Breast epithelium (tissue), 4 donors: ENCODE results near the gene GPNMB. TPM values are rescaled to one million over a fixed set of nuclear protein-coding genes. Genes with fewer than 3 reads are reported as not detected.

Source experiments
- DNase-seq, 2 donors: peaks; one replicate each; pipeline ENCODE4 v3.0.0-alpha.2; 2019; ENCODE audit warnings: low spot score in 2 of 2
- H3K27ac ChIP-seq, 2 donors: fragments of 200-600 bp; sonication (generic) in 1 of 2; one replicate each; pipeline ENCODE4 v1.5.1; 2016 to 2019; ENCODE audit warnings: mild to moderate bottlenecking in 1 of 2
- H3K27me3 ChIP-seq, 2 donors: fragments of 200-600 bp; sonication (generic) in 1 of 2; one replicate each; pipeline versions ENCODE4 v1.5.1 to v1.6.0; 2017 to 2019; ENCODE audit warnings: control low read depth in 1 of 2, mild to moderate bottlenecking in 1 of 2
- H3K36me3 ChIP-seq: fragments of 200-600 bp; one replicate; pipeline ENCODE4 v1.5.1; 2019
- H3K4me1 ChIP-seq, 2 donors: fragments of 200-600 bp; sonication (generic); one replicate each; pipeline ENCODE4 v1.5.1; 2016 to 2019; ENCODE audit warnings: control low read depth in 1 of 2
- H3K4me3 ChIP-seq, 3 donors: fragments of 200-600 bp; sonication (generic); 1 replicate in 2 of 3; 2 replicates in 1 of 3; pipeline ENCODE4 v1.5.1; 2016 to 2019; ENCODE audit warnings: mild to moderate bottlenecking in 3 of 3, moderate library complexity in 2 of 3
- H3K9me3 ChIP-seq, 2 donors: fragments of 200-600 bp; sonication (generic) in 1 of 2; one replicate each; pipeline ENCODE4 v1.5.1; 2016 to 2019; ENCODE audit warnings: control low read depth in 1 of 2
- POLR2A ChIP-seq: fragments of 450-650 bp; IDR thresholded peaks from one replicate; pipeline ENCODE4 v1.6.1; 2016; ENCODE audit warnings: antibody characterized with exemption, mild to moderate bottlenecking, moderate library complexity
- POLR2AphosphoS5 ChIP-seq, 3 donors: sonication (generic); formaldehyde crosslinking; IDR thresholded peaks; one replicate each; pipeline ENCODE4 v1.6.1; 2017; ENCODE audit warnings: antibody characterized with exemption in 3 of 3
- intact Hi-C: fragments of 100-400 bp; cut with DNase I; formaldehyde crosslinking; loops from one replicate; pipeline ENCODE4 v1.15.1; 2023; ENCODE audit warnings: low total_unique reads
- total RNA-seq, 3 donors: library from RNA; depleted of rRNA; stranded (reverse); fragments of >200 nt; gene quantifications; one replicate each; pipeline ENCODE4 v1.1.0, GENCODE V29; 2016
- TF ChIP-seq, protein P1 (sequence below), 3 donors: fragments of 450-650 bp; IDR thresholded peaks; one replicate each; pipeline ENCODE4 v1.5.1; 2016 to 2017; ENCODE audit warnings: antibody characterized with exemption in 3 of 3, mild to moderate bottlenecking in 3 of 3, moderate library complexity in 3 of 3

GPNMB gene
- total RNA-seq, 3 donors from 2014 or later, result 86.9 to 460 (median 335) TPM

DNA sequence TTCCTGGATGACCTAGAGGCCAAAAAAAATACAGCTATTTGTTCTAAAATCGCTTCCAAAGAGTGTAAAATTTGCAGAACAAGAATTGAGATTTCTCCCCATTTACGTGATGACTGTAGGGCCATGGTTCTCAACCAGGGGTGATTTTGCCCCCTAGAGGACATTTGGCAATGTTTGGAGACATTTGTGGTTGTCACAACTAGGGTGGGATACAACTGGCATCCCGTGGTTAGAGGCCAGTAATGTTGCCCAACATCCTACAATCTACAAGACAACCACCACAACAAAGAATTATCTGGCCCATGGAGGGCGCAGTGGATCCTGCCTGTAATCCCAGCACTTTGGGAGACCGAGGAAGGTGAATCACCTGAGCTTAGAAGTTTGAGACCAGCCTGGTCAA, 29.8 kb downstream of the GPNMB start:
- intact Hi-C loops, result no loop called here
- no peaks in the 10 kb centered on the region for H3K27me3 ChIP-seq
- no peak overlapping the region for H3K4me3 ChIP-seq
- no peaks in the 10 kb centered on the region for H3K4me1 ChIP-seq
- H3K27ac ChIP-seq, result no peak overlapping the region
- H3K9me3 ChIP-seq, result no peaks in the 10 kb centered on the region
- no peaks in the 10 kb centered on the region for H3K36me3 ChIP-seq
- TF ChIP-seq, protein P1, sequence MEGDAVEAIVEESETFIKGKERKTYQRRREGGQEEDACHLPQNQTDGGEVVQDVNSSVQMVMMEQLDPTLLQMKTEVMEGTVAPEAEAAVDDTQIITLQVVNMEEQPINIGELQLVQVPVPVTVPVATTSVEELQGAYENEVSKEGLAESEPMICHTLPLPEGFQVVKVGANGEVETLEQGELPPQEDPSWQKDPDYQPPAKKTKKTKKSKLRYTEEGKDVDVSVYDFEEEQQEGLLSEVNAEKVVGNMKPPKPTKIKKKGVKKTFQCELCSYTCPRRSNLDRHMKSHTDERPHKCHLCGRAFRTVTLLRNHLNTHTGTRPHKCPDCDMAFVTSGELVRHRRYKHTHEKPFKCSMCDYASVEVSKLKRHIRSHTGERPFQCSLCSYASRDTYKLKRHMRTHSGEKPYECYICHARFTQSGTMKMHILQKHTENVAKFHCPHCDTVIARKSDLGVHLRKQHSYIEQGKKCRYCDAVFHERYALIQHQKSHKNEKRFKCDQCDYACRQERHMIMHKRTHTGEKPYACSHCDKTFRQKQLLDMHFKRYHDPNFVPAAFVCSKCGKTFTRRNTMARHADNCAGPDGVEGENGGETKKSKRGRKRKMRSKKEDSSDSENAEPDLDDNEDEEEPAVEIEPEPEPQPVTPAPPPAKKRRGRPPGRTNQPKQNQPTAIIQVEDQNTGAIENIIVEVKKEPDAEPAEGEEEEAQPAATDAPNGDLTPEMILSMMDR (IDR thresholded peaks at IDR 0.05), result no peak
- no peak for TF ChIP-seq POLR2A
- TF ChIP-seq POLR2AphosphoS5 (IDR thresholded peaks at IDR 0.05), result no peak
- no peak for DNase-seq

DNA sequence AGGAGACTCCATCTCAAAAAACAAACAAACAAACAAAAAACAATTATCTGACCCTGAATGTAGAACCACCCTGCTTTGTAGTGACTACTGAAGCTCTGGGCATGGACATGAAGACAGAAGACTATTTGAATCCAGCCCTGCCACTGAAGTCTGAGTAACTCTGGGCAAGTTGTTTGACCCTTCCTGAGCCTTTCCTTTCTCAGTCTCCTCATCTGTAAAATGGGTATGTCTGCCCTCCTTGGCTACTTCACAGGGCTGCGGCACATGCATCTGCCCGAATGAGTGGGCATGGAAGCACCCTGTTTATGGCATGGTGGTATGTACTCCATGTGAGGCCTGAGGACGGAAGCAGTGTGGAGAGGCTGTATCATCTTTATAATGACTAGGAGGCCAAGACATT, 30.4 kb downstream of the GPNMB start:
- Histone ChIP-seq H3K4me1 (no peaks in the 10 kb centered on the region), H3K9me3 (no peaks in the 10 kb centered on the region), H3K27me3 (no peaks in the 10 kb centered on the region), H3K4me3 (no peak overlapping the region), H3K36me3 (no peaks in the 10 kb centered on the region), H3K27ac (no peak overlapping the region)
- intact Hi-C loops, result no loop called here
- no peak for DNase-seq
- TF ChIP-seq POLR2A (no peak), POLR2AphosphoS5 (IDR thresholded peaks at IDR 0.05) (no peak)
- TF ChIP-seq, protein P1 (IDR thresholded peaks at IDR 0.05), result no peak

DNA sequence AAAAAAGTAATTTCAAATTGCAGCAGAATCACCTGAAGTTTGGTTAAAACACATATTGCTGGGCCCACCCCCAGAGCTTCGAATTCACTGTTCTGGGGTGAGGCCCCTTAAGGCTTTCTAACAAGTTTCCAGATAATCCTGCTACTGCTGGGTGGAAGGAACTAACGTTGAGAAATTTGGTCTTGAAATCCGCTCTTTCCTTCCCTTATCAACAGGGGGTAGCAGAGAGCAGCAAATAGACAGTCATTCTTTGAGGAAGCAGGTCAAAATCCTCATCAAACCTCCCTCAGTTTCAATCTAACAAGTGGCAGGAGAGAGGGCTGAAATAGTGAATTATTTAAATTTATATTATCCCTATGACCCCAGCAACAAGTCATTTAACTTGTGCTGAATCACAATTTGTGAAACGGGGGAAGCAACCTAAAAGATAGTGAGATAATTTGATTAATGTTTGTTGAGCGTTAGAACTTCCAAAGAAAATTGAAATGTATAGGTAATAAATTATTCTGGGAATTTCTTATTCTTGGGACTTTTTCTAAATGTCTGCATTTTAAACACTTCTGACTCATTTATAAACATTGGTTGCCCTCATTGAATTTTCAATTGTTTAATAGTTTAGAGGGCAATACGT, 30.9 kb downstream of the GPNMB start:
- Histone ChIP-seq H3K27ac (no peak overlapping the region), H3K36me3 (no peaks in the 10 kb centered on the region), H3K4me3 (no peak overlapping the region), H3K9me3 (no peaks in the 10 kb centered on the region), H3K27me3 (no peaks in the 10 kb centered on the region), H3K4me1 (no peaks in the 10 kb centered on the region)
- DNase-seq, result no peak
- intact Hi-C loops, result no loop called here
- TF ChIP-seq, protein P1 (IDR thresholded peaks at IDR 0.05), result peak; percentile 31 to 64 (median 55)
- TF ChIP-seq POLR2AphosphoS5 (IDR thresholded peaks at IDR 0.05), result no peak

DNA sequence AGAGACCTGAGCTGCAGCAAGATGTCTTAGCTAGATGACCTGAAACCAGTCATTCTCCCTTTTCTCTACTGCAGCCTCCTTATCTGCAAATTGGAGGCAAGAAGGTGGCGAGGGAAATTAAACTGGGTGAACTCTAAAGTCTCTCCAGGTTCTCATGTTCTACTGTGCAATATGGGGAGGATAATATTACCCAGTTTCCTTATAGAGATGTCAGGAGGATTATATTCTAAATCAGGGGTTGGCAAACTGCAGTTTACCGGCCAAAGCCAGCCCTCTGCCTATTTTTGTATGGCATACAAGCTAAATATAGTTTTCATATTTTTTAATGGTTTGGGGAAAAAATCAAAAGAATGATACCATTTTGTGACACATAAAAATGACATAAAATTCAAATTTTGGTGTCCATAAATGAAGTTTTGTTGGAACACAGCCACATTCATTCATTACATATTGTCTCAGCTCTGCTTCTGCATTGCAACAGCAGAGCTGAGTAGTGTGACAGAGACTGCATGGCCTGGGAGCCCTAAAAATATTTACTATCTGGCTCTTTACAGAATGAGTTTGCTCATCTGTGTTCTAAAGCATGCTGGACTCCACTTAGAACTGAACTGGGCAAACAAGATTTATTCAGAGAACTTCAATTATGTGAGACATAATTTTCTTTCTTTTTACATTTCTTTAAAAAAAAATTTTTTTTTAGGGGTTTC, 33.4 kb downstream of the GPNMB start:
- H3K4me3 ChIP-seq, result no peak overlapping the region
- H3K4me1 ChIP-seq, result no peaks in the 10 kb centered on the region
- intact Hi-C loops, result no loop called here
- TF ChIP-seq POLR2A (no peak), POLR2AphosphoS5 (IDR thresholded peaks at IDR 0.05) (no peak)
- TF ChIP-seq, protein P1 (IDR thresholded peaks at IDR 0.05), result no peak
- no peak overlapping the region for H3K27ac ChIP-seq
- H3K9me3 ChIP-seq, result no peaks in the 10 kb centered on the region
- H3K27me3 ChIP-seq, result no peaks in the 10 kb centered on the region
- H3K36me3 ChIP-seq, result no peaks in the 10 kb centered on the region
- no peak for DNase-seq

DNA sequence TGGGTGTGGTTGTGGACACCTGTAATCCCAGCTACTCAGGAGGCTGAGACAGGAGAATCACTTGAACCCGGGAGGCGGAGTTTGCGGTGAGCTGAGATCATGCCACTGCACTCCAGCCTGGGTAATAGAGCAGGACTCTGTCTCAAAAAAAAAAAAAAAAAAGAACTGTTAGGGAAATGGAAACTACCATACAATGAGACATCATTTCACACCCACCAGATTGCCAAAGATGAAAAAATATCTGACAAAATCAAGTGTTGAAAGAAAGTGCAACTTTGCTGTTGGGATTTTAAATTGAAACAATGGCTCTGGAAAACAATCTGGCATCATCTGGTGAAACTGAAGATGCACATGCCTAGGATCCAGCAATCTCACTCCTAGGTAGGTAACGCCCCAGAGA, 36.5 kb downstream of the GPNMB start:
- intact Hi-C loops, result no loop called here
- H3K36me3 ChIP-seq, result no peaks in the 10 kb centered on the region
- no peaks in the 10 kb centered on the region for H3K4me1 ChIP-seq
- H3K9me3 ChIP-seq, result no peaks in the 10 kb centered on the region
- H3K4me3 ChIP-seq, result no peak overlapping the region
- TF ChIP-seq POLR2AphosphoS5 (IDR thresholded peaks at IDR 0.05) (no peak), POLR2A (no peak)
- TF ChIP-seq, protein P1 (IDR thresholded peaks at IDR 0.05), result no peak
- no peak overlapping the region for H3K27ac ChIP-seq
- H3K27me3 ChIP-seq, result no peaks in the 10 kb centered on the region
- no peak for DNase-seq
